GM19324 (cell line): ENCODE results near the gene PPL.

Experiments
- ATAC-seq: cut with Tn5 transposase; IDR thresholded peaks from one replicate; pipeline ENCODE4 v1.9.1; 2021; ENCODE audit warnings: mild to moderate bottlenecking, moderate library complexity; ENCODE audit not compliant: unreplicated experiment, low FRiP score

PPL gene

GRCh38 chr16:4839942-4840341 is 97.0 kb downstream of the PPL start:
- no peak for ATAC-seq

- ATAC-seq: no peak
These were observed 99.0 kb downstream of the PPL start for GRCh38 chr16:4837733-4838501.

GRCh38 chr16:4836727-4837126 is 100.2 kb downstream of the PPL start:
- ATAC-seq: no peak

GRCh38 chr16:4833584-4833983 is 103.4 kb downstream of the PPL start:
- no peak for ATAC-seq

- ATAC-seq: no peak
These were observed 104.1 kb downstream of the PPL start for GRCh38 chr16:4832698-4833343.
